ENCODE measurements around the gene ENTPD1.

ENTPD1 gene

GRCh38 chr10:95810198-95810976 lies 54.4 kb downstream of the ENTPD1 start:
- no peak overlapping the region for H3K14ac ChIP-seq (ENCODE audit: low read length)

GRCh38 chr10:95813054-95813685 lies 57.2 kb downstream of the ENTPD1 start:
- H3K18ac ChIP-seq (ENCODE audit: low read length) = no peak overlapping the region
- no peak overlapping the region for H3K9ac ChIP-seq (ENCODE audit: low read depth, low read length, poor library complexity)
- H3K9me3 ChIP-seq (replicated peaks in 1 of 2; ENCODE audit: control insufficient read depth in 2 of 2, insufficient read depth in 1 of 2, low read depth in 1 of 2, low read length in 2 of 2) = peaks cover 2 to 9% of the 10 kb centered on the region in 2 donors
- H2BK15ac ChIP-seq (ENCODE audit: low read length) = no peak overlapping the region
- H3K4me3 ChIP-seq (ENCODE audit: low read length in 2 of 2) = no peak overlapping the region
- no peak overlapping the region for H2AFZ ChIP-seq (ENCODE audit: low read length)
- no peak for DNase-seq (ENCODE audit: low spot score)
- H2AK5ac ChIP-seq (ENCODE audit: low read depth, low read length) = no peak overlapping the region
- H3K27me3 ChIP-seq (ENCODE audit: control insufficient read depth in 3 of 3, insufficient read depth in 3 of 3, low read depth in 1 of 3, low read length in 3 of 3) = no peaks in the 10 kb centered on the region
- no peak overlapping the region for H3K23ac ChIP-seq (ENCODE audit: low read depth, low read length, poor library complexity)
- no peak overlapping the region for H2BK5ac ChIP-seq (ENCODE audit: low read length)
- no peaks in the 10 kb centered on the region for H3K36me3 ChIP-seq (replicated peaks in 1 of 2; ENCODE audit: control insufficient read depth in 2 of 2, insufficient read depth in 2 of 2, low read length in 2 of 2)
- H2BK120ac ChIP-seq (ENCODE audit: low read depth, low read length) = no peak overlapping the region
- no peak overlapping the region for H2BK12ac ChIP-seq (ENCODE audit: low read length)
- no peak overlapping the region for H4K91ac ChIP-seq (ENCODE audit: low read depth, low read length, poor library complexity)
- H3K4me2 ChIP-seq (ENCODE audit: insufficient read depth, low read length, poor library complexity, severe bottlenecking) = no peak overlapping the region
- no peaks in the 10 kb centered on the region for H3K79me1 ChIP-seq (ENCODE audit: low read depth, low read length)
- WGBS, 2 donors (ENCODE audit: extremely low coverage in 2 of 2, insufficient read length in 2 of 2, insufficient replicate concordance in 1 of 2) = no CpG with 5 or more reads among the region's 3 CpGs
- H3K4me1 ChIP-seq (ENCODE audit: control insufficient read depth in 2 of 2, insufficient read depth in 1 of 2, low read depth in 1 of 2, low read length in 2 of 2) = peaks cover 0 to 3% of the 10 kb centered on the region in 2 donors
- no peak overlapping the region for H3K27ac ChIP-seq (replicated peaks; ENCODE audit: low read length)
- H3K14ac ChIP-seq (ENCODE audit: low read length) = no peak overlapping the region
- H4K8ac ChIP-seq (ENCODE audit: low read depth, low read length) = no peak overlapping the region
- H3K4ac ChIP-seq (ENCODE audit: low read length) = no peak overlapping the region

More at GRCh38 chr10:95810198-95810976, 54.4 kb downstream of the ENTPD1 start:
- Histone ChIP-seq H2AK5ac (ENCODE audit: low read depth, low read length) (no peak overlapping the region), H2BK12ac (ENCODE audit: low read length) (no peak overlapping the region), H2BK5ac (ENCODE audit: low read length) (no peak overlapping the region), H2BK15ac (ENCODE audit: low read length) (no peak overlapping the region), H3K4me2 (ENCODE audit: insufficient read depth, low read length, poor library complexity, severe bottlenecking) (no peak overlapping the region), H4K91ac (ENCODE audit: low read depth, low read length, poor library complexity) (no peak overlapping the region), H3K4me1 (ENCODE audit: control insufficient read depth in 2 of 2, insufficient read depth in 1 of 2, low read depth in 1 of 2, low read length in 2 of 2) (peaks cover 0 to 3% of the 10 kb centered on the region in 2 donors), H2BK120ac (ENCODE audit: low read depth, low read length) (no peak overlapping the region), H3K9ac (ENCODE audit: low read depth, low read length, poor library complexity) (no peak overlapping the region), H3K4ac (ENCODE audit: low read length) (no peak overlapping the region), H3K23ac (ENCODE audit: low read depth, low read length, poor library complexity) (no peak overlapping the region), H3K18ac (ENCODE audit: low read length) (no peak overlapping the region), H3K4me3 (ENCODE audit: low read length in 2 of 2) (no peak overlapping the region), H4K8ac (ENCODE audit: low read depth, low read length) (no peak overlapping the region), H3K79me1 (ENCODE audit: low read depth, low read length) (no peaks in the 10 kb centered on the region), H3K27ac (replicated peaks; ENCODE audit: low read length) (no peak overlapping the region), H3K9me3 (replicated peaks in 1 of 2; ENCODE audit: control insufficient read depth in 2 of 2, insufficient read depth in 1 of 2, low read depth in 1 of 2, low read length in 2 of 2) (peaks cover 0 to 5% of the 10 kb centered on the region in 2 donors), H2AFZ (ENCODE audit: low read length) (no peak overlapping the region), H3K27me3 (ENCODE audit: control insufficient read depth in 3 of 3, insufficient read depth in 3 of 3, low read depth in 1 of 3, low read length in 3 of 3) (no peaks in the 10 kb centered on the region), H3K36me3 (replicated peaks in 1 of 2; ENCODE audit: control insufficient read depth in 2 of 2, insufficient read depth in 2 of 2, low read length in 2 of 2) (no peaks in the 10 kb centered on the region)
- no peak for DNase-seq (ENCODE audit: low spot score)
- no CpG with 5 or more reads among the region's 20 CpGs for WGBS, 2 donors (ENCODE audit: extremely low coverage in 2 of 2, insufficient read length in 2 of 2, insufficient replicate concordance in 1 of 2)

GRCh38 chr10:95814011-95814727 lies 58.2 kb downstream of the ENTPD1 start:
- no peaks in the 10 kb centered on the region for H3K36me3 ChIP-seq (replicated peaks in 1 of 2; ENCODE audit: control insufficient read depth in 2 of 2, insufficient read depth in 2 of 2, low read length in 2 of 2)
- no peak overlapping the region for H2AK5ac ChIP-seq (ENCODE audit: low read depth, low read length)
- peaks cover 0 to 3% of the 10 kb centered on the region in 2 donors for H3K4me1 ChIP-seq (ENCODE audit: control insufficient read depth in 2 of 2, insufficient read depth in 1 of 2, low read depth in 1 of 2, low read length in 2 of 2)
- no peak overlapping the region for H3K4me3 ChIP-seq (ENCODE audit: low read length in 2 of 2)
- no peak overlapping the region for H3K4ac ChIP-seq (ENCODE audit: low read length)
- H3K9ac ChIP-seq (ENCODE audit: low read depth, low read length, poor library complexity) = no peak overlapping the region
- peak overlapping the region; percentile 24 for H3K4me2 ChIP-seq (ENCODE audit: insufficient read depth, low read length, poor library complexity, severe bottlenecking)
- no peak overlapping the region for H3K18ac ChIP-seq (ENCODE audit: low read length)
- H3K27ac ChIP-seq (replicated peaks; ENCODE audit: low read length) = no peak overlapping the region
- H4K91ac ChIP-seq (ENCODE audit: low read depth, low read length, poor library complexity) = no peak overlapping the region
- no peak overlapping the region for H2BK5ac ChIP-seq (ENCODE audit: low read length)
- peak overlapping the region; percentile 43 for H2AFZ ChIP-seq (ENCODE audit: low read length)
- no CpG with 5 or more reads among the region's 7 CpGs for WGBS, 2 donors (ENCODE audit: extremely low coverage in 2 of 2, insufficient read length in 2 of 2, insufficient replicate concordance in 1 of 2)
- no peaks in the 10 kb centered on the region for H3K27me3 ChIP-seq (ENCODE audit: control insufficient read depth in 3 of 3, insufficient read depth in 3 of 3, low read depth in 1 of 3, low read length in 3 of 3)
- no peak overlapping the region for H2BK120ac ChIP-seq (ENCODE audit: low read depth, low read length)
- DNase-seq (ENCODE audit: low spot score) = no peak
- H2BK12ac ChIP-seq (ENCODE audit: low read length) = no peak overlapping the region
- no peaks in the 10 kb centered on the region for H3K79me1 ChIP-seq (ENCODE audit: low read depth, low read length)
- H2BK15ac ChIP-seq (ENCODE audit: low read length) = no peak overlapping the region
- H3K9me3 ChIP-seq (replicated peaks in 1 of 2; ENCODE audit: control insufficient read depth in 2 of 2, insufficient read depth in 1 of 2, low read depth in 1 of 2, low read length in 2 of 2) = peaks cover 2 to 9% of the 10 kb centered on the region in 2 donors
- no peak overlapping the region for H3K23ac ChIP-seq (ENCODE audit: low read depth, low read length, poor library complexity)
- H3K14ac ChIP-seq (ENCODE audit: low read length) = no peak overlapping the region
- no peak overlapping the region for H4K8ac ChIP-seq (ENCODE audit: low read depth, low read length)

GRCh38 chr10:95815133-95815532 lies 59.2 kb downstream of the ENTPD1 start:
- Histone ChIP-seq H3K27ac (replicated peaks; ENCODE audit: low read length) (no peak overlapping the region), H3K36me3 (replicated peaks in 1 of 2; ENCODE audit: control insufficient read depth in 2 of 2, insufficient read depth in 2 of 2, low read length in 2 of 2) (no peaks in the 10 kb centered on the region), H3K14ac (ENCODE audit: low read length) (no peak overlapping the region)

More at GRCh38 chr10:95815133-95815532, 59.2 kb downstream of the ENTPD1 start:
- Histone ChIP-seq H3K9me3 (replicated peaks in 1 of 2; ENCODE audit: control insufficient read depth in 2 of 2, insufficient read depth in 1 of 2, low read depth in 1 of 2, low read length in 2 of 2) (peaks cover 2 to 9% of the 10 kb centered on the region in 2 donors), H3K18ac (ENCODE audit: low read length) (no peak overlapping the region), H3K4me1 (ENCODE audit: control insufficient read depth in 2 of 2, insufficient read depth in 1 of 2, low read depth in 1 of 2, low read length in 2 of 2) (peaks cover 0 to 3% of the 10 kb centered on the region in 2 donors), H2BK5ac (ENCODE audit: low read length) (no peak overlapping the region), H3K27me3 (ENCODE audit: control insufficient read depth in 3 of 3, insufficient read depth in 3 of 3, low read depth in 1 of 3, low read length in 3 of 3) (no peaks in the 10 kb centered on the region), H2BK12ac (ENCODE audit: low read length) (no peak overlapping the region), H4K8ac (ENCODE audit: low read depth, low read length) (no peak overlapping the region), H3K79me1 (ENCODE audit: low read depth, low read length) (no peaks in the 10 kb centered on the region), H2BK120ac (ENCODE audit: low read depth, low read length) (no peak overlapping the region), H3K4ac (ENCODE audit: low read length) (no peak overlapping the region), H3K4me3 (ENCODE audit: low read length in 2 of 2) (no peak overlapping the region), H2AFZ (ENCODE audit: low read length) (peak overlapping the region; percentile 79), H2AK5ac (ENCODE audit: low read depth, low read length) (no peak overlapping the region), H3K9ac (ENCODE audit: low read depth, low read length, poor library complexity) (no peak overlapping the region), H3K23ac (ENCODE audit: low read depth, low read length, poor library complexity) (no peak overlapping the region), H3K4me2 (ENCODE audit: insufficient read depth, low read length, poor library complexity, severe bottlenecking) (no peak overlapping the region), H2BK15ac (ENCODE audit: low read length) (no peak overlapping the region), H4K91ac (ENCODE audit: low read depth, low read length, poor library complexity) (no peak overlapping the region)
- DNase-seq (ENCODE audit: low spot score) = no peak
- WGBS, 2 donors (ENCODE audit: extremely low coverage in 2 of 2, insufficient read length in 2 of 2, insufficient replicate concordance in 1 of 2) = no CpG with 5 or more reads among the region's 2 CpGs
